ENCODE data around the gene RSRP1. TPM values are rescaled to one million over a fixed set of nuclear protein-coding genes. Genes with fewer than 3 reads are reported as not detected.

The RSRP1 gene
- total and polyA plus RNA-seq, 2 of the 13 experiments (the other 11 are each of a cell fraction or from before 2014, with no cell fraction given): 43.9 to 52.8 TPM

- TF ChIP-seq ZBTB20 (CRISPR knock-in tag; IDR thresholded peaks at IDR 0.05; ENCODE audit: borderline replicate concordance, low read depth): peak; percentile 65; the same call in 1 of the 2 replicates
- no peak for TF ChIP-seq ZNF468 (CRISPR knock-in tag; IDR thresholded peaks at IDR 0.05)
- TF ChIP-seq CEBPG (CRISPR knock-in tag; IDR thresholded peaks at IDR 0.05): peak; percentile 54; the same call in 1 of the 2 replicates
- TF ChIP-seq RBFOX2 (IDR thresholded peaks at IDR 0.05; ENCODE audit: low read depth, low read length): 0 out of 2 replicates have a peak, but pooled peaks have one; percentile 20
- TF ChIP-seq TAF1 (CRISPR knock-in tag; IDR thresholded peaks at IDR 0.05): 0 out of 2 replicates have a peak, but pooled peaks have one; percentile 30
- peak; percentile 30 for TF ChIP-seq YY1 (IDR thresholded peaks at IDR 0.05; ENCODE audit: insufficient read depth, insufficient replicate concordance, low read depth, low read length)
- TF ChIP-seq, protein P1, sequence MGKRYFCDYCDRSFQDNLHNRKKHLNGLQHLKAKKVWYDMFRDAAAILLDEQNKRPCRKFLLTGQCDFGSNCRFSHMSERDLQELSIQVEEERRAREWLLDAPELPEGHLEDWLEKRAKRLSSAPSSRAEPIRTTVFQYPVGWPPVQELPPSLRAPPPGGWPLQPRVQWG (CRISPR knock-in tag; IDR thresholded peaks at IDR 0.05; ENCODE audit: borderline replicate concordance, low read depth): no peak
- peak; percentile 1 for TF ChIP-seq ASH2L (IDR thresholded peaks at IDR 0.05; ENCODE audit: insufficient read length, low read depth, low read length)
- peak; percentile 39; the same call in 1 of the 2 replicates for TF ChIP-seq TBX2 (CRISPR knock-in tag; IDR thresholded peaks at IDR 0.05; ENCODE audit: borderline replicate concordance)
- TF ChIP-seq CBFB (CRISPR knock-in tag; IDR thresholded peaks at IDR 0.05): no peak
- TF ChIP-seq POLR2A (IDR thresholded peaks at IDR 0.05; ENCODE audit: insufficient read depth in 1 of 2, low read depth in 2 of 2, low read length in 2 of 2): no peak
- TF ChIP-seq ZBTB34 (CRISPR knock-in tag; IDR thresholded peaks at IDR 0.05): 0 out of 2 replicates have a peak, but pooled peaks have one; percentile 42
- 0 out of 2 replicates have a peak, but pooled peaks have one; percentile 29 for TF ChIP-seq ZSCAN9 (CRISPR knock-in tag; IDR thresholded peaks at IDR 0.05; ENCODE audit: borderline replicate concordance)
- TF ChIP-seq HNRNPL (IDR thresholded peaks at IDR 0.05; ENCODE audit: low read depth, low read length): peak; percentile 52; the same call in 1 of the 2 replicates
- TF ChIP-seq E2F2 (CRISPR knock-in tag; IDR thresholded peaks at IDR 0.05; ENCODE audit: borderline replicate concordance): no peak
- TF ChIP-seq MIXL1 (CRISPR knock-in tag; IDR thresholded peaks at IDR 0.05): peak; percentile 42; the same call in 1 of the 2 replicates
- TF ChIP-seq ZNF350 (CRISPR knock-in tag; IDR thresholded peaks at IDR 0.05; ENCODE audit: borderline replicate concordance, low read depth): 0 out of 2 replicates have a peak, but pooled peaks have one; percentile 35
- TF ChIP-seq SPEN (CRISPR knock-in tag; IDR thresholded peaks at IDR 0.05; ENCODE audit: low read depth): peak; percentile 23; the same call in 1 of the 2 replicates
- TF ChIP-seq XRCC5 (optimal IDR thresholded peaks at IDR 0.05; ENCODE audit: low read length): peak; percentile 22
- no peak for TF ChIP-seq ZNF569 (CRISPR knock-in tag; IDR thresholded peaks at IDR 0.05; ENCODE audit: borderline replicate concordance)
- TF ChIP-seq FOXA1 (IDR thresholded peaks at IDR 0.05): no peak
- peak; percentile 92 for TF ChIP-seq FOXA1 (CRISPR knock-in tag; IDR thresholded peaks at IDR 0.05)
- 0 out of 2 replicates have a peak, but pooled peaks have one; percentile 9 for TF ChIP-seq ZSCAN31 (CRISPR knock-in tag; IDR thresholded peaks at IDR 0.05; ENCODE audit: low read depth)
- peak; percentile 40; the same call in 1 of the 2 replicates for TF ChIP-seq NR2C2 (CRISPR knock-in tag; IDR thresholded peaks at IDR 0.05; ENCODE audit: borderline replicate concordance)
- peak; percentile 4; the same call in 1 of the 2 replicates for TF ChIP-seq NCOA2 (CRISPR knock-in tag; IDR thresholded peaks at IDR 0.05)
- TF ChIP-seq ZNF724P (CRISPR knock-in tag; IDR thresholded peaks at IDR 0.05; ENCODE audit: borderline replicate concordance): peak; percentile 60; the same call in 1 of the 2 replicates
- TF ChIP-seq ZNF317 (CRISPR knock-in tag; IDR thresholded peaks at IDR 0.05): peak; percentile 20; the same call in 1 of the 2 replicates
These were observed 49.8 kb downstream of the RSRP1 start (continued) for GRCh38 chr1:25197235-25197975.
